ENCODE data around the gene MRPL53. TPM values are rescaled to one million over a fixed set of nuclear protein-coding genes. Genes with fewer than 3 reads are reported as not detected.

MRPL53 gene
- total and polyA plus RNA-seq, 2 of the 13 experiments (the other 11 are each of a cell fraction or from before 2014, with no cell fraction given) = 34.3 to 51.9 TPM

DNA sequence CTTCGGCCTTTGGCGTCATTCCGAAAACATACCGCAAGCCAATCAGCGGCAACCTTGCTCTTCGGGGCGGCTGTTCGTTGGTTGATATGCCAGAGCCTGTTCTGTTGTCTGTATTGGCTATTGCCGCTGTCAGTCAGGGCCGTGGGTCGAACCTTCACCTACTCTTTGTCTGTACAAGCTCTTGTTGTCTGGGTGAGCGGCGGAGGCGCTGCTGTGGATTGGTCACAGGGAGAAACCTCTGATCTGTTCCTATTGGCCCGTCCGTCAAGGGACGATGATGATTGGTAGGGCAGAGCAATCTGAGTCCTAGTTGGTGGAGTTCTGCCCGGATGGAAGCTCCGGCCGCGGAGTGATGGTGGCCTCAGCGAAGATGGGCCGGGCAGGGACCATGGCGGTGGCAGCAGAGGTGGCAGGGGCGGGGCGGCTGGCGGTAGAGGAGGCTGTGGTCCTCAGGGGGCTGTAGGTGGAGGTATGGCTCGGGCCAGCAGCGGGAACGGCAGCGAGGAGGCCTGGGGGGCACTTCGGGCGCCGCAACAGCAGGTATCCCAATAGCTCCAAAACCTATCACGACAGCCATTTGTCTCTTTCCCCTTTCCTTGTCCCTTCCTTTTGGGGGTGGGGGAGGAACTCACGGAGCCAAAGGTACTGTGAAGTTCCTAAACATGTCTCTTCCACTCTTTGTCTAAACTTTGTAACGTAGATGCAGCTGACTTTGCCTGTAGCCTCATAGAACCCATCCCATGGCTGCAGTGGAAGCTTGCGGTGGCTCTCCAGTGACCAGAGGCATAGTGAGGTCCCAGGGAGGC lies 14.1 kb downstream of the MRPL53 start, which contains the start of gene WBP1 (continued):
- TF ChIP-seq TFE3 (CRISPR knock-in tag; IDR thresholded peaks at IDR 0.05) = no peak
- TF ChIP-seq HMGXB4 (CRISPR knock-in tag; IDR thresholded peaks at IDR 0.05; ENCODE audit: borderline replicate concordance in 1 of 2, low read depth in 1 of 2) = peak in 1 of 2 experiments; percentile 21; a peak in 3 of 4 replicates
- no peak for TF ChIP-seq HNRNPUL1 (IDR thresholded peaks at IDR 0.05; ENCODE audit: low read depth, low read length)
- TF ChIP-seq PHB2 (IDR thresholded peaks at IDR 0.05; ENCODE audit: partially characterized antibody) = no peak
- TF ChIP-seq, protein P1, sequence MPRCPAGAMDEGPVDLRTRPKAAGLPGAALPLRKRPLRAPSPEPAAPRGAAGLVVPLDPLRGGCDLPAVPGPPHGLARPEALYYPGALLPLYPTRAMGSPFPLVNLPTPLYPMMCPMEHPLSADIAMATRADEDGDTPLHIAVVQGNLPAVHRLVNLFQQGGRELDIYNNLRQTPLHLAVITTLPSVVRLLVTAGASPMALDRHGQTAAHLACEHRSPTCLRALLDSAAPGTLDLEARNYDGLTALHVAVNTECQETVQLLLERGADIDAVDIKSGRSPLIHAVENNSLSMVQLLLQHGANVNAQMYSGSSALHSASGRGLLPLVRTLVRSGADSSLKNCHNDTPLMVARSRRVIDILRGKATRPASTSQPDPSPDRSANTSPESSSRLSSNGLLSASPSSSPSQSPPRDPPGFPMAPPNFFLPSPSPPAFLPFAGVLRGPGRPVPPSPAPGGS (CRISPR knock-in tag; IDR thresholded peaks at IDR 0.05) = no peak; the same call in 1 of the 2 replicates
- TF ChIP-seq, protein P2, sequence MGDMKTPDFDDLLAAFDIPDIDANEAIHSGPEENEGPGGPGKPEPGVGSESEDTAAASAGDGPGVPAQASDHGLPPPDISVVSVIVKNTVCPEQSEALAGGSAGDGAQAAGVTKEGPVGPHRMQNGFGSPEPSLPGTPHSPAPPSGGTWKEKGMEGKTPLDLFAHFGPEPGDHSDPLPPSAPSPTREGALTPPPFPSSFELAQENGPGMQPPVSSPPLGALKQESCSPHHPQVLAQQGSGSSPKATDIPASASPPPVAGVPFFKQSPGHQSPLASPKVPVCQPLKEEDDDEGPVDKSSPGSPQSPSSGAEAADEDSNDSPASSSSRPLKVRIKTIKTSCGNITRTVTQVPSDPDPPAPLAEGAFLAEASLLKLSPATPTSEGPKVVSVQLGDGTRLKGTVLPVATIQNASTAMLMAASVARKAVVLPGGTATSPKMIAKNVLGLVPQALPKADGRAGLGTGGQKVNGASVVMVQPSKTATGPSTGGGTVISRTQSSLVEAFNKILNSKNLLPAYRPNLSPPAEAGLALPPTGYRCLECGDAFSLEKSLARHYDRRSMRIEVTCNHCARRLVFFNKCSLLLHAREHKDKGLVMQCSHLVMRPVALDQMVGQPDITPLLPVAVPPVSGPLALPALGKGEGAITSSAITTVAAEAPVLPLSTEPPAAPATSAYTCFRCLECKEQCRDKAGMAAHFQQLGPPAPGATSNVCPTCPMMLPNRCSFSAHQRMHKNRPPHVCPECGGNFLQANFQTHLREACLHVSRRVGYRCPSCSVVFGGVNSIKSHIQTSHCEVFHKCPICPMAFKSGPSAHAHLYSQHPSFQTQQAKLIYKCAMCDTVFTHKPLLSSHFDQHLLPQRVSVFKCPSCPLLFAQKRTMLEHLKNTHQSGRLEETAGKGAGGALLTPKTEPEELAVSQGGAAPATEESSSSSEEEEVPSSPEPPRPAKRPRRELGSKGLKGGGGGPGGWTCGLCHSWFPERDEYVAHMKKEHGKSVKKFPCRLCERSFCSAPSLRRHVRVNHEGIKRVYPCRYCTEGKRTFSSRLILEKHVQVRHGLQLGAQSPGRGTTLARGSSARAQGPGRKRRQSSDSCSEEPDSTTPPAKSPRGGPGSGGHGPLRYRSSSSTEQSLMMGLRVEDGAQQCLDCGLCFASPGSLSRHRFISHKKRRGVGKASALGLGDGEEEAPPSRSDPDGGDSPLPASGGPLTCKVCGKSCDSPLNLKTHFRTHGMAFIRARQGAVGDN (CRISPR knock-in tag; IDR thresholded peaks at IDR 0.05) = peak; percentile 46
- no peak for TF ChIP-seq EEA1 (CRISPR knock-in tag; IDR thresholded peaks at IDR 0.05; ENCODE audit: borderline replicate concordance)
- no peak for TF ChIP-seq ADNP (CRISPR knock-in tag; IDR thresholded peaks at IDR 0.05)
- TF ChIP-seq KMT2A (CRISPR knock-in tag; IDR thresholded peaks at IDR 0.05) = no peak
- TF ChIP-seq IKZF5 (CRISPR knock-in tag; IDR thresholded peaks at IDR 0.05) = peak; percentile 24; the same call in 1 of the 2 replicates
- TF ChIP-seq ZNF713 (CRISPR knock-in tag; IDR thresholded peaks at IDR 0.05) = peak; percentile 57; the same call in 1 of the 2 replicates
- TF ChIP-seq, protein P3, sequence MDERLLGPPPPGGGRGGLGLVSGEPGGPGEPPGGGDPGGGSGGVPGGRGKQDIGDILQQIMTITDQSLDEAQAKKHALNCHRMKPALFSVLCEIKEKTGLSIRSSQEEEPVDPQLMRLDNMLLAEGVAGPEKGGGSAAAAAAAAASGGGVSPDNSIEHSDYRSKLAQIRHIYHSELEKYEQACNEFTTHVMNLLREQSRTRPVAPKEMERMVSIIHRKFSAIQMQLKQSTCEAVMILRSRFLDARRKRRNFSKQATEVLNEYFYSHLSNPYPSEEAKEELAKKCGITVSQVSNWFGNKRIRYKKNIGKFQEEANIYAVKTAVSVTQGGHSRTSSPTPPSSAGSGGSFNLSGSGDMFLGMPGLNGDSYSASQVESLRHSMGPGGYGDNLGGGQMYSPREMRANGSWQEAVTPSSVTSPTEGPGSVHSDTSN (CRISPR knock-in tag; IDR thresholded peaks at IDR 0.05) = peak; percentile 100
- TF ChIP-seq, protein P4, sequence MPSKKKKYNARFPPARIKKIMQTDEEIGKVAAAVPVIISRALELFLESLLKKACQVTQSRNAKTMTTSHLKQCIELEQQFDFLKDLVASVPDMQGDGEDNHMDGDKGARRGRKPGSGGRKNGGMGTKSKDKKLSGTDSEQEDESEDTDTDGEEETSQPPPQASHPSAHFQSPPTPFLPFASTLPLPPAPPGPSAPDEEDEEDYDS (CRISPR knock-in tag; IDR thresholded peaks at IDR 0.05) = peak; percentile 92
- no peak for TF ChIP-seq PRMT3 (CRISPR knock-in tag; IDR thresholded peaks at IDR 0.05; ENCODE audit: borderline replicate concordance, low read depth)
- peak; percentile 95 for TF ChIP-seq PPARG (CRISPR knock-in tag; conservative IDR thresholded peaks at IDR 0.05)
- TF ChIP-seq ZNF776 (CRISPR knock-in tag; IDR thresholded peaks at IDR 0.05) = no peak

Data from HepG2 (cell line).